IMR-90 (cell line): ENCODE results near the gene TBCC. TPM values are rescaled to one million over a fixed set of nuclear protein-coding genes. Genes with fewer than 3 reads are reported as not detected.

Experiments
- ATAC-seq: fragments of 200-7000 bp; cut with Tn5 transposase; 2 replicates; pipeline ENCODE4 v1.9.1; 2020; ENCODE audit warnings: low read depth, mild to moderate bottlenecking, moderate library complexity
- BruUV-seq: library from RNA; stranded (reverse); fragments of 400-500 nt; replicated peaks from 2 replicates; lab custom pipeline; 2021; lab: Mats Ljungman, UMichigan
- CTCF ChIA-PET: fragments of 300-600 bp; formaldehyde crosslinking; extraction: SDS; loops from one replicate; lab custom pipeline; 2021; ENCODE audit warnings: antibody characterized with exemption; lab: Yijun Ruan, JAX
- POLR2A ChIA-PET: fragments of 300-600 bp; sonication (Branson Sonifier 250); formaldehyde crosslinking; loops from one replicate; lab custom pipeline; 2022; ENCODE audit warnings: antibody characterized with exemption; ENCODE audit not compliant: unreplicated experiment; lab: Charles Lee
- DNase-seq: peaks from one replicate; pipeline ENCODE4 v3.0.0; 2013
- H2AFZ ChIP-seq: replicated peaks from 2 replicates; pipeline ENCODE3; 2013; ENCODE audit warnings: low read length, mild to moderate bottlenecking; ENCODE audit not compliant: poor library complexity
- H2AK5ac ChIP-seq: 2 replicates; pipeline ENCODE4 v1.6.1; 2013; ENCODE audit warnings: low read depth, low read length, inconsistent platforms
- H2AK9ac ChIP-seq: replicated peaks from 2 replicates; pipeline ENCODE3; 2013; ENCODE audit warnings: mild to moderate bottlenecking, low read depth, low read length, moderate library complexity; ENCODE audit not compliant: poor library complexity
- H2BK120ac ChIP-seq: 2 replicates; pipeline ENCODE4 v1.6.1; 2013; ENCODE audit warnings: low read depth, low read length, inconsistent platforms
- H2BK15ac ChIP-seq: 3 replicates; pipeline ENCODE4 v1.6.1; 2013; ENCODE audit warnings: low read depth, low read length, inconsistent platforms
- H2BK20ac ChIP-seq: 2 replicates; pipeline ENCODE4 v1.6.1; 2013; ENCODE audit warnings: low read depth, mild to moderate bottlenecking, inconsistent platforms, low read length, moderate library complexity
- H2BK5ac ChIP-seq: 2 replicates; pipeline ENCODE4 v1.6.1; 2013; ENCODE audit warnings: mild to moderate bottlenecking, low read depth, low read length, inconsistent platforms; ENCODE audit not compliant: poor library complexity, severe bottlenecking
- H3K14ac ChIP-seq: replicated peaks from 2 replicates; pipeline ENCODE4 v1.6.1; 2013; ENCODE audit warnings: low read depth, low read length, inconsistent platforms
- H3K18ac ChIP-seq: 2 replicates; pipeline ENCODE4 v1.6.1; 2013; ENCODE audit warnings: low read depth, low read length, control low read depth
- H3K23ac ChIP-seq: 2 replicates; pipeline ENCODE4 v1.6.1; 2013; ENCODE audit warnings: low read depth, low read length, inconsistent platforms
- H3K27ac ChIP-seq: 2 replicates; pipeline ENCODE4 v1.5.1; 2013; ENCODE audit warnings: mild to moderate bottlenecking, control low read depth, low read length; ENCODE audit not compliant: insufficient read depth
- H3K27me3 ChIP-seq: 2 replicates; pipeline ENCODE4 v1.6.1; 2013; ENCODE audit warnings: low read length; ENCODE audit not compliant: control insufficient read depth, insufficient read depth
- H3K36me3 ChIP-seq: 2 replicates; pipeline ENCODE4 v1.6.1; 2013; ENCODE audit warnings: low read length, mixed read lengths; ENCODE audit not compliant: control insufficient read depth, insufficient read depth
- H3K4ac ChIP-seq: 2 replicates; pipeline ENCODE4 v1.6.1; 2013; ENCODE audit warnings: low read depth, low read length, inconsistent platforms
- H3K4me1 ChIP-seq: 2 replicates; pipeline ENCODE4 v1.6.1; 2013; ENCODE audit warnings: low read length, mixed read lengths; ENCODE audit not compliant: control insufficient read depth, insufficient read depth
- H3K4me2 ChIP-seq: 2 replicates; pipeline ENCODE4 v1.6.1; 2013; ENCODE audit warnings: low read depth, mild to moderate bottlenecking, control low read depth, low read length, moderate library complexity
- H3K4me3 ChIP-seq: 2 replicates; pipeline ENCODE4 v1.5.1; 2013; ENCODE audit warnings: low read depth, mild to moderate bottlenecking, control low read depth, low read length, moderate library complexity; ENCODE audit not compliant: insufficient read depth
- H3K56ac ChIP-seq: 2 replicates; pipeline ENCODE4 v1.6.1; 2013; ENCODE audit warnings: low read length, inconsistent platforms; ENCODE audit not compliant: insufficient read depth; ENCODE audit errors: extremely low read depth
- H3K79me1 ChIP-seq, 2 experiments: 2 replicates each; pipeline ENCODE4 v1.6.1; 2013; ENCODE audit warnings: low read length in 2 of 2, inconsistent platforms in 1 of 2, low read depth in 1 of 2
- H3K9ac ChIP-seq: 2 replicates; pipeline ENCODE4 v1.6.1; 2013; ENCODE audit warnings: low read depth, low read length, control low read depth
- H3K9me1 ChIP-seq: 2 replicates; pipeline ENCODE4 v1.6.1; 2013; ENCODE audit warnings: low read length, inconsistent platforms; ENCODE audit not compliant: insufficient read depth
- H3K9me3 ChIP-seq: 2 replicates; pipeline ENCODE4 v1.6.1; 2013; ENCODE audit warnings: low read length; ENCODE audit not compliant: control insufficient read depth, insufficient read depth
- H4K20me1 ChIP-seq: 2 replicates; pipeline ENCODE4 v1.6.1; 2013; ENCODE audit warnings: low read length, inconsistent platforms; ENCODE audit not compliant: insufficient read depth
- H4K5ac ChIP-seq: 2 replicates; pipeline ENCODE4 v1.6.1; 2013; ENCODE audit warnings: mild to moderate bottlenecking, low read depth, low read length, control low read depth
- H4K8ac ChIP-seq, 2 experiments: 2 replicates each; pipeline ENCODE4 v1.6.1; 2013; ENCODE audit warnings: low read depth in 2 of 2, low read length in 2 of 2, control low read depth in 1 of 2, inconsistent platforms in 1 of 2
- H4K91ac ChIP-seq: 2 replicates; pipeline ENCODE4 v1.6.1; 2013; ENCODE audit warnings: low read depth, low read length, inconsistent platforms; ENCODE audit not compliant: insufficient read depth
- CEBPB ChIP-seq: IDR thresholded peaks from 2 replicates; pipeline ENCODE4 v1.6.1; 2012; ENCODE audit warnings: low read depth, low read length, improper control_type of control experiment
- ELK1 ChIP-seq: fragments of 150-350 bp; IDR thresholded peaks from 2 replicates; pipeline ENCODE4 v1.6.1; 2016; ENCODE audit warnings: low read depth, mild to moderate bottlenecking, low read length, moderate library complexity, borderline replicate concordance
- NFE2L2 ChIP-seq: fragments of 150-350 bp; IDR thresholded peaks from 2 replicates; pipeline ENCODE4 v1.6.1; 2016; ENCODE audit warnings: low read depth, mild to moderate bottlenecking, low read length
- RAD21 ChIP-seq: IDR thresholded peaks from 2 replicates; pipeline ENCODE4 v1.6.1; 2012; ENCODE audit warnings: low read length, improper control_type of control experiment
- WGBS, 2 experiments: methylation state at CpG; one replicate each; pipeline versions ENCODE4 v1.1.5 to v1.1.7; 2013; ENCODE audit warnings: missing lambda C conversion rate in 2 of 2; ENCODE audit not compliant: insufficient read length in 1 of 2; ENCODE audit errors: extremely low coverage in 2 of 2; 5-methylcytosine and 5-hydroxymethylcytosine counted together
- dilution Hi-C: fragments of 300-500 bp; cut with HindIII; formaldehyde crosslinking; loops from one replicate; pipeline ENCODE4 v1.14.3; 2018; ENCODE audit warnings: low sequenced_read_pairs; ENCODE audit not compliant: unreplicated experiment
- in situ Hi-C: fragments of 300-500 bp; cut with MboI; formaldehyde crosslinking; loops from 3 replicates; pipeline ENCODE4 v1.14.3; 2019; ENCODE audit warnings: low sequenced_read_pairs, inconsistent platforms, mixed read lengths
- intact Hi-C: fragments of 100-400 bp; cut with micrococcal nuclease; formaldehyde crosslinking; loops from 2 replicates; pipeline ENCODE4 v1.10.0; 2022
- polyA plus RNA-seq, 3 experiments: library from polyadenylated mRNA; depleted of rRNA; stranded (reverse); fragments of >200 nt; gene quantifications; 2 replicates each; pipeline ENCODE4 v1.2.3, GENCODE V29; 2012; ENCODE audit warnings: low replicate concordance in 1 of 3
- total RNA-seq: library from RNA; depleted of rRNA; stranded (reverse); fragments of >200 nt; gene quantifications from 2 replicates; pipeline ENCODE4 v1.2.3, GENCODE V29; 2012
- TF ChIP-seq, protein P1 (sequence below): fragments of 150-350 bp; IDR thresholded peaks from 2 replicates; pipeline ENCODE4 v1.6.1; 2017; ENCODE audit warnings: mild to moderate bottlenecking, antibody characterized with exemption, low read length, low read depth

TBCC gene
- total and polyA plus RNA-seq, 2 of the 4 experiments (the other 2 are of a cell fraction) = 23.0 to 32.6 TPM

DNA sequence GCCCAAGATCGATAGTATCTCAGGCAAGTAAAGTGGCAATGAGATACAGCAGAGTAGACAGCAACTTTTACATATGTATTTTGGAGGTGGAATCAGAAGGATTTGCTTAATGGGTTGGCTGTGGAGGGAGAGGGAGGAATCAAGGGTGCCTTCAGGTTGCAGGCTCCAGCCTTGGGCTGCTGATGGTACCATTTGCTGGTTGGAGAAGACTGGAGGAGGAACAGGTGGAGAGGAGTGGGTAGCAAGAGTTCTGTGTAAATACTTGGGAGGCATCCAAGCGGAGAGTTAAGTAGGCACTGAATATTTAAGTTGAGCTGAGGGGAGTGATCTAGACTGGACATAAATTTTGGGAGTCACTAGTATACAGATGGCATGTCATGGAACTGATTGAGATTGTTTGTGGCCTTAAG is 41.2 kb upstream of the TBCC start:
- TF ChIP-seq NFE2L2 (no peak), RAD21 (no peak), ELK1 (no peak), CEBPB (no peak)
- TF ChIP-seq, protein P1, sequence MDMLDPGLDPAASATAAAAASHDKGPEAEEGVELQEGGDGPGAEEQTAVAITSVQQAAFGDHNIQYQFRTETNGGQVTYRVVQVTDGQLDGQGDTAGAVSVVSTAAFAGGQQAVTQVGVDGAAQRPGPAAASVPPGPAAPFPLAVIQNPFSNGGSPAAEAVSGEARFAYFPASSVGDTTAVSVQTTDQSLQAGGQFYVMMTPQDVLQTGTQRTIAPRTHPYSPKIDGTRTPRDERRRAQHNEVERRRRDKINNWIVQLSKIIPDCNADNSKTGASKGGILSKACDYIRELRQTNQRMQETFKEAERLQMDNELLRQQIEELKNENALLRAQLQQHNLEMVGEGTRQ = no peak
- H3K14ac ChIP-seq = no peak overlapping the region
- no peak overlapping the region for H2BK5ac ChIP-seq
- DNase-seq = no peak
- no peak overlapping the region for H2AK9ac ChIP-seq
- no peak overlapping the region for H2AFZ ChIP-seq
- dilution Hi-C loops (no loop called here), intact Hi-C loops (no loop called here), in situ Hi-C loops (no loop called here)
- ChIA-PET POLR2A (interaction anchor here (0.6 to 0.7 kb wide), 2 partner anchors 11 to 123 kb away, joined by 4 to 5 read pairs; no protein-coding TSS in a partner anchor), CTCF (interaction anchor here (0.6 kb wide), 1 partner anchor 97 kb away, joined by 7 read pairs; no protein-coding TSS in a partner anchor)
- H4K5ac ChIP-seq = no peak overlapping the region
- no peak overlapping the region for H3K4ac ChIP-seq
- peaks cover 9% of the 10 kb centered on the region for H4K20me1 ChIP-seq
- H4K91ac ChIP-seq = no peak overlapping the region
- H3K9me3 ChIP-seq = no peaks in the 10 kb centered on the region
- no peak overlapping the region for H3K4me3 ChIP-seq
- H2AK5ac ChIP-seq = no peak overlapping the region
- H2BK120ac ChIP-seq = no peak overlapping the region
- H2BK15ac ChIP-seq = no peak overlapping the region
- peaks cover 3% of the 10 kb centered on the region; the same call in 1 of the 2 replicates for H3K36me3 ChIP-seq
- no peak overlapping the region for H3K18ac ChIP-seq
- no peaks in the 10 kb centered on the region for H3K27me3 ChIP-seq
- no peak overlapping the region for H2BK20ac ChIP-seq
- no TSS peak for BruUV-seq
- ATAC-seq = no peak
- H3K9me1 ChIP-seq = peaks cover 10% of the 10 kb centered on the region
- no peak overlapping the region for H3K27ac ChIP-seq
- no peak overlapping the region; the same call in 1 of the 2 replicates for H3K4me2 ChIP-seq
- H3K23ac ChIP-seq = peak overlapping the region; percentile 34; the same call in 1 of the 2 replicates
- no peak overlapping the region for H3K9ac ChIP-seq
- peaks cover 13% of the 10 kb centered on the region for H3K4me1 ChIP-seq
- peaks cover 27 to 77% of the 10 kb centered on the region in 2 experiments for H3K79me1 ChIP-seq
- no peak overlapping the region for H4K8ac ChIP-seq
- H3K56ac ChIP-seq = no peak overlapping the region
- 100% methylated on average over 1 of the region's 2 CpGs; no CpG with 5 or more reads in 1 of the 2 experiments for WGBS, 2 experiments
